Neural progenitor cell (in vitro differentiated cells): ENCODE data around the gene ITGB3. TPM values are rescaled to one million over a fixed set of nuclear protein-coding genes. Genes with fewer than 3 reads are reported as not detected.

ENCODE experiments used
- DNase-seq: peaks from one replicate; pipeline ENCODE4 v3.0.0-alpha.2; 2016; ENCODE audit warnings: low spot score
- H2AFZ ChIP-seq: fragments of 200-600 bp; sonication (generic); replicated peaks from 2 replicates; pipeline ENCODE4 v1.6.1; 2016; ENCODE audit warnings: antibody characterized with exemption
- H3F3A ChIP-seq: fragments of 200-600 bp; sonication (generic); 2 replicates; pipeline ENCODE4 v1.6.1; 2016; ENCODE audit warnings: antibody characterized with exemption, low read depth
- H3K27ac ChIP-seq: fragments of 200-600 bp; sonication (generic); 2 replicates; pipeline ENCODE4 v1.5.1; 2016; ENCODE audit warnings: mild to moderate bottlenecking
- H3K27me3 ChIP-seq: fragments of 200-600 bp; sonication (generic); 2 replicates; pipeline ENCODE4 v1.6.1; 2016; ENCODE audit warnings: mild to moderate bottlenecking, moderate library complexity
- H3K36me3 ChIP-seq: fragments of 200-600 bp; sonication (generic); 2 replicates; pipeline ENCODE4 v1.5.1; 2016
- H3K4me1 ChIP-seq: fragments of 200-600 bp; sonication (generic); 2 replicates; pipeline ENCODE4 v1.6.1; 2016; ENCODE audit warnings: mixed run types
- H3K4me2 ChIP-seq: fragments of 200-600 bp; sonication (generic); 2 replicates; pipeline ENCODE4 v1.6.1; 2016
- H3K4me3 ChIP-seq: fragments of 200-600 bp; sonication (generic); 2 replicates; pipeline ENCODE4 v1.5.1; 2016
- H3K79me2 ChIP-seq: fragments of 200-600 bp; sonication (generic); 2 replicates; pipeline ENCODE4 v1.6.1; 2016; ENCODE audit warnings: low read depth
- H3K9ac ChIP-seq: fragments of 200-600 bp; sonication (generic); 2 replicates; pipeline ENCODE4 v1.6.1; 2016
- H3K9me3 ChIP-seq: fragments of 200-600 bp; sonication (generic); 2 replicates; pipeline ENCODE4 v1.5.1; 2016; ENCODE audit warnings: low read depth
- H4K20me1 ChIP-seq: fragments of 200-600 bp; sonication (generic); 2 replicates; pipeline ENCODE4 v1.6.1; 2016; ENCODE audit warnings: low read depth
- H3K27ac Mint-ChIP-seq: 3 replicates; pipeline ENCODE4 v1.8.0; 2021; ENCODE audit warnings: mixed read lengths
- H3K27me3 Mint-ChIP-seq: 2 replicates; pipeline ENCODE4 v1.8.0; 2022; ENCODE audit warnings: low read depth, mild to moderate bottlenecking, inconsistent platforms, moderate library complexity, mixed read lengths; ENCODE audit not compliant: insufficient read depth
- H3K36me3 Mint-ChIP-seq: 3 replicates; pipeline ENCODE4 v1.8.0; 2021; ENCODE audit warnings: mixed read lengths
- H3K4me1 Mint-ChIP-seq: 3 replicates; pipeline ENCODE4 v1.8.0; 2021; ENCODE audit warnings: mixed read lengths
- H3K4me3 Mint-ChIP-seq: 3 replicates; pipeline ENCODE4 v1.8.0; 2021; ENCODE audit warnings: mild to moderate bottlenecking, moderate library complexity, mixed read lengths
- H3K9me3 Mint-ChIP-seq: 3 replicates; pipeline ENCODE4 v1.8.0; 2020; ENCODE audit warnings: mixed read lengths
- EZH2 ChIP-seq: fragments of 200-600 bp; sonication (generic); IDR thresholded peaks from 2 replicates; pipeline ENCODE4 v1.6.1; 2017; ENCODE audit warnings: antibody characterized with exemption, mild to moderate bottlenecking, moderate library complexity
- EZH2phosphoT487 ChIP-seq: fragments of 200-600 bp; sonication (generic); IDR thresholded peaks from 2 replicates; pipeline ENCODE4 v1.6.1; 2017; ENCODE audit warnings: antibody characterized with exemption
- total RNA-seq: library from RNA; depleted of rRNA; stranded (reverse); fragments of >200 nt; gene quantifications from 2 replicates; pipeline ENCODE4 v1.2.3, GENCODE V29; 2015; ENCODE audit warnings: low replicate concordance
- TF ChIP-seq, protein P1 (sequence below): fragments of 200-600 bp; sonication (generic); IDR thresholded peaks from 2 replicates; pipeline ENCODE4 v1.5.1; 2017; ENCODE audit warnings: antibody characterized with exemption, mild to moderate bottlenecking

ITGB3 gene
- total RNA-seq, 1 donor from 2014 or later, result 0.47 TPM

DNA sequence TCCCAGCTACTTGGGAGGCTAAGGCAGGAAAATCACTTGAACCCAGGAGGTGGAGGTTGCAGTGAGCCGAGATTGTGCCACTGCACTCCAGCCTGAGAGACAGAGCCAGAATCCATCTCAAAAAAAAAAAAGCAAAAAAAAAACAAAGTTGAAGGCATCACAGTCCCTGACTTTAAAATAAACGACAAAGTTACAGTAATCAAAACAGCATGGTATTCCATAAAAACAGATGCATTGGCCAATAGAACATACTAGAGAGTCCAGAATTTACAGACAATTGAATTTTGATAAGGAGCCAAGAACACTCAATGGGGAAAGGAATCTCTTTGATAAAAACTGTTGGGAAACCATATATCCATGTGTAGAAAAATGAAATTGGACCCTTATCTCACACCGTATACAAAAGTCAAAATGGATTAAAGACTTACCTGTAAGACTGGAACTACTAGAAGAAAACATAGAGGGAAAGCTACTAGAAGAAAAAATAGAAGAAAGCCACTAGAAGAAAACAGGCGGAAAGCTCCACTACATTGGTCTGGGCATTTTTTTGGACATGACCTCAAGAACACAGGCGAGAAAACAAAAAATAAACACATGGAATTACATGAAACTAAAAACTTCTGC, 67.4 kb downstream of the ITGB3 start:
- H3K36me3 Mint-ChIP-seq, result peaks cover 5% of the 10 kb centered on the region
- no peak overlapping the region for H3K27ac ChIP-seq

DNA sequence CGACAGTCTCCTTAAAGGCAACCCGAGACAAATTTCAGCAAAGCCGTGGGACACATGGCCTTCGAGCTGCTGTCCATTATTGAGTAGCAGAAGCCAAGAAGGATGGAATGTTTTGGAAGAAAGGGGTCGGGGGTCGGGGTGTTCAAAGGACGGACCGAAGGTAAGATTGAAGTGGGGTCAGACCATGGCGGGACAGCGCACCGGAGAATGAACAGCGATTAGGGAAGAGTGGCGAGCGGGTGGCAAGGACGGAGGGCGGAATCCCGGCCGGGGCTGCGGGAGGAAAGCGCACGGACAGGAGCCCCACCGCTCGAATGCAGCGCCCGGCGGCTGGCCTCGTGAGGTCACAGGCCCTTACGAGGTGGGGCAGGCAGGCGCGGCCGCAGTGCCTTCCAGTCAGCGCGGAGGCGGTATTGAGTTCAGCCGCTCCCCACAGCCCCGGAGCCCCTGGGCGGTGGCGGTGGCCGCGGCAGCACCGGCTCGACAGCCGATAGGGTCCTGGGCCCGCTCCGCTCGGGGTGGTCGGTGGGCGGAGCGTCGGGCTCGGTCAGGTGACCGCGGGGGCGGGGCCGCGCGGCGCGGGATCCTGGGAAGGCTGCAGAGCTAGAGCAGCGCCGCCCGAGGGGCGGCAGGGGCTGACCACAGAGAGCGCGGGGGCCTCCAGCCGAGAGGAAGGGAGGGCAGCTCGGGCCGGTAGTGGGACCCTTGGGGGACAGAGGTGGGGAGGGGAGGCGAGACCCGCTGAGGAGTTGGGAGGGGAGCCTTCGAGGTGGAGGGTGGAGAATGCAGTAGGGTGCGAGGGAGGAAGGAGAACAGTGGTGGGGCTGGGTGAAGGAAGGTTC, 70.0 kb downstream of the ITGB3 start, which contains the start of gene EFCAB13:
EFCAB13 (plus strand) TSS at position 574 of the 842 bp plus-strand sequence. CDS start 4,399 bp downstream, outside the sequence.
- Histone ChIP-seq H3K4me1 (no peaks in the 10 kb centered on the region), H3K4me2 (peak within 1 kb of the TSS; percentile 79), H3K4me3 (peak within 1 kb of the TSS; percentile 37), H3K9ac (no peak within 1 kb of the TSS), H3F3A (peaks cover 30% of the 10 kb centered on the region), H3K9me3 (peaks cover 8% of the 10 kb centered on the region), H3K79me2 (no peaks in the 10 kb centered on the region), H3K27me3 (peaks cover 21% of the 10 kb centered on the region), H2AFZ (peak within 1 kb of the TSS; percentile 92), H3K36me3 (no peaks in the 10 kb centered on the region), H3K27ac (no peak within 1 kb of the TSS), H4K20me1 (no peaks in the 10 kb centered on the region)
- peak within 1 kb of the TSS; percentile 84 for H3K4me3 Mint-ChIP-seq
- H3K27ac Mint-ChIP-seq, result no peak within 1 kb of the TSS
- DNase-seq, result peak; percentile 95
- peaks cover 2% of the 10 kb centered on the region for H3K27me3 Mint-ChIP-seq
- H3K36me3 Mint-ChIP-seq, result peaks cover 5% of the 10 kb centered on the region
- TF ChIP-seq, protein P1, sequence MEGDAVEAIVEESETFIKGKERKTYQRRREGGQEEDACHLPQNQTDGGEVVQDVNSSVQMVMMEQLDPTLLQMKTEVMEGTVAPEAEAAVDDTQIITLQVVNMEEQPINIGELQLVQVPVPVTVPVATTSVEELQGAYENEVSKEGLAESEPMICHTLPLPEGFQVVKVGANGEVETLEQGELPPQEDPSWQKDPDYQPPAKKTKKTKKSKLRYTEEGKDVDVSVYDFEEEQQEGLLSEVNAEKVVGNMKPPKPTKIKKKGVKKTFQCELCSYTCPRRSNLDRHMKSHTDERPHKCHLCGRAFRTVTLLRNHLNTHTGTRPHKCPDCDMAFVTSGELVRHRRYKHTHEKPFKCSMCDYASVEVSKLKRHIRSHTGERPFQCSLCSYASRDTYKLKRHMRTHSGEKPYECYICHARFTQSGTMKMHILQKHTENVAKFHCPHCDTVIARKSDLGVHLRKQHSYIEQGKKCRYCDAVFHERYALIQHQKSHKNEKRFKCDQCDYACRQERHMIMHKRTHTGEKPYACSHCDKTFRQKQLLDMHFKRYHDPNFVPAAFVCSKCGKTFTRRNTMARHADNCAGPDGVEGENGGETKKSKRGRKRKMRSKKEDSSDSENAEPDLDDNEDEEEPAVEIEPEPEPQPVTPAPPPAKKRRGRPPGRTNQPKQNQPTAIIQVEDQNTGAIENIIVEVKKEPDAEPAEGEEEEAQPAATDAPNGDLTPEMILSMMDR, result peak; percentile 40
- TF ChIP-seq EZH2phosphoT487, result no peak
- TF ChIP-seq EZH2, result peak; percentile 38
- peaks cover 6% of the 10 kb centered on the region for H3K4me1 Mint-ChIP-seq
- H3K9me3 Mint-ChIP-seq, result peaks cover 29% of the 10 kb centered on the region

More for the DNA sequence above, 67.4 kb downstream of the ITGB3 start:
- Histone ChIP-seq H3K27me3 (peaks cover 21% of the 10 kb centered on the region), H3K9me3 (peaks cover 8% of the 10 kb centered on the region), H3K4me1 (no peaks in the 10 kb centered on the region), H2AFZ (no peak overlapping the region), H3K9ac (no peak overlapping the region), H3F3A (peaks cover 25% of the 10 kb centered on the region), H3K4me2 (no peak overlapping the region), H3K79me2 (no peaks in the 10 kb centered on the region), H3K36me3 (no peaks in the 10 kb centered on the region), H3K4me3 (no peak overlapping the region), H4K20me1 (no peaks in the 10 kb centered on the region)
- TF ChIP-seq, protein P1, result no peak
- TF ChIP-seq EZH2phosphoT487, result no peak
- no peak for TF ChIP-seq EZH2
- Mint-ChIP-seq H3K27ac (no peak overlapping the region), H3K27me3 (peaks cover 2% of the 10 kb centered on the region), H3K4me3 (no peak overlapping the region), H3K4me1 (peaks cover 6% of the 10 kb centered on the region), H3K9me3 (peaks cover 29% of the 10 kb centered on the region)
- no peak for DNase-seq

DNA sequence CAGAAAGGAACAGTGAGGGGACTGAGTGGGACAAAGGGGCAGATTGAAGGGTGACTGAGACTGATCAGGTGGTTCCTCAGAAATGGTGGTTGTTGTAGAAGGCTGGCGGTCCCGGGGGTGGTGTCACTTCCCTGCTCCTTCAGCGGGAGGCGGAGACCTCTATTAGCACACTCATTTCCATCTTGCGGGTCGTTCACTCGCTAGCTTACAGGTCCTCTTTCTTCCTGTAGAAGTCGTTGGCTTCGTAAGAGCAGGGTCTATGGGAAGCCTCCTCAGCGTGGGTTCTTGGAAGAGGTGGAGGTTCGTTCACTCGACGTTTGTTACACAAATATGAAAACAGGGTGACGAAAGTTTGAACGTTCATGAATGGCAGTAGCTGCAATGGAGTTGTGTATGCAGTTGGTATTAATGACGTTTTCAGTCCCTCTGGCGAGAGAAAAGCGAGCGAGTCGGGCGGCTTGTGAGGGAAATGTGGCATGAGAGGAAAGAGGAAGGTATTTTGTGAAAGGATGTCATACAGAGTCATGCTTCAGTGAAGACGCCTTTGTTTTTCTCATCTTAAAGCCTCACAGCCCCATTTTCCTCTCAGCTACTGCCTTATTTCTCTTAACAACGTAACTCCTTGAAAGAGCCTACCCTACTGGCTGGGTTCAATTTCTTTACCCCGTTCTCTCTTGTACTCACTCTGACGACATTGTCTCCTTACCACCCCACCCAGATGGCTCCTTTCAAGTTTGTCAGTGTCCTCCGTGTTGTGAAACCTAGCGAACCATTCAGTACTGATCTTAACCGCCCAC, 70.8 kb downstream of the ITGB3 start:
- Histone ChIP-seq H3F3A (peaks cover 33% of the 10 kb centered on the region), H3K79me2 (no peaks in the 10 kb centered on the region), H2AFZ (peak overlapping the region; percentile 92), H3K27me3 (peaks cover 21% of the 10 kb centered on the region), H3K4me2 (peak overlapping the region; percentile 79), H3K9me3 (peaks cover 8% of the 10 kb centered on the region), H3K4me3 (peak overlapping the region; percentile 37), H4K20me1 (no peaks in the 10 kb centered on the region), H3K36me3 (no peaks in the 10 kb centered on the region), H3K27ac (no peak overlapping the region), H3K9ac (no peak overlapping the region), H3K4me1 (no peaks in the 10 kb centered on the region)
- TF ChIP-seq EZH2, result no peak
- TF ChIP-seq, protein P1, result no peak
- no peak for TF ChIP-seq EZH2phosphoT487
- H3K9me3 Mint-ChIP-seq, result peaks cover 28% of the 10 kb centered on the region
- peaks cover 5% of the 10 kb centered on the region for H3K36me3 Mint-ChIP-seq
- H3K27ac Mint-ChIP-seq, result no peak overlapping the region
- peak; percentile 48 for DNase-seq
- H3K27me3 Mint-ChIP-seq, result peaks cover 2% of the 10 kb centered on the region
- peak overlapping the region; percentile 82 for H3K4me3 Mint-ChIP-seq
- H3K4me1 Mint-ChIP-seq, result peaks cover 6% of the 10 kb centered on the region
